Retinal pigment epithelial cell (primary cell): ENCODE results near the gene MAN2A2.

ENCODE experiments used
- DNase-seq: peaks from one replicate; pipeline ENCODE4 v3.0.0-alpha.2; 2010; ENCODE audit warnings: low read depth
- H3K4me3 ChIP-seq: 2 replicates; pipeline ENCODE4 v1.5.1; 2011; ENCODE audit warnings: mild to moderate bottlenecking, low read length, control low read depth, moderate library complexity
- CTCF ChIP-seq: conservative IDR thresholded peaks from 2 replicates; pipeline ENCODE4 v1.5.1; 2011; ENCODE audit warnings: low read depth, low read length, control low read depth, inconsistent platforms

MAN2A2 gene

GRCh38 chr15:90901175-90902039 is 1.7 kb upstream of the MAN2A2 start:
- no peak for TF ChIP-seq CTCF
- H3K4me3 ChIP-seq = peak overlapping the region; percentile 60
- no peak for DNase-seq

- H3K4me3 ChIP-seq = peak overlapping the region; percentile 60
- no peak for DNase-seq
- peak; percentile 83 for TF ChIP-seq CTCF
Measured at GRCh38 chr15:90902040-90902839, 862 bp upstream of the MAN2A2 start.

GRCh38 chr15:90903733-90904536 is 833 bp downstream of the MAN2A2 start:
- peak; percentile 34 for TF ChIP-seq CTCF
- no peak for DNase-seq
- peak overlapping the region; percentile 77 for H3K4me3 ChIP-seq

GRCh38 chr15:90904746-90905145 is 1.6 kb downstream of the MAN2A2 start:
- no peak overlapping the region for H3K4me3 ChIP-seq
- DNase-seq = no peak
- TF ChIP-seq CTCF = no peak

GRCh38 chr15:90905306-90906180 is 2.4 kb downstream of the MAN2A2 start:
- no peak for TF ChIP-seq CTCF
- no peak for DNase-seq
- no peak overlapping the region for H3K4me3 ChIP-seq

GRCh38 chr15:90906181-90906849 is 3.2 kb downstream of the MAN2A2 start:
- H3K4me3 ChIP-seq = no peak overlapping the region
- no peak for TF ChIP-seq CTCF
- no peak for DNase-seq
